GM19372 (cell line): ENCODE measurements around the gene ZIC1.

Experiments
- ATAC-seq: cut with Tn5 transposase; IDR thresholded peaks from one replicate; pipeline ENCODE4 v1.9.1; 2021; ENCODE audit warnings: mild to moderate bottlenecking, low read depth, moderate library complexity; ENCODE audit not compliant: unreplicated experiment

Gene ZIC1

GRCh38 chr3:147420353-147421183 is 11.4 kb downstream of the ZIC1 start:
- no peak for ATAC-seq

GRCh38 chr3:147421184-147421912 is 12.2 kb downstream of the ZIC1 start:
- no peak for ATAC-seq

- ATAC-seq: no peak
These were observed 13.0 kb downstream of the ZIC1 start for GRCh38 chr3:147422196-147422595.

- no peak for ATAC-seq
These were observed 13.7 kb downstream of the ZIC1 start for GRCh38 chr3:147422601-147423536.

DNA sequence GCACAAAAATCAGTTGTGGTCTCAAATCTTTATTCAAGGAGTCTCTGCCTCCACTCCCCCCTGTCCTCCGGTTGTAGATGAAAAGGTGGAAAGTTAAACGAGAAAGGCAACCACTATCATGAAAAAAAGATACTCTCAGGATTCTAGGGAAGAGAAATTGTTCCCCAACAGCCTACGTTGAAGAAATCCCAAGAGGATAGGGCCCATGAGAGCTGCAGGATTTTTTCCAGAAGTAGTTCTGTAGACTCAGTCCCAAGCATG is 14.3 kb downstream of the ZIC1 start:
- ATAC-seq: no peak

- ATAC-seq: no peak
These were observed 14.8 kb downstream of the ZIC1 start for GRCh38 chr3:147423798-147424580.

GRCh38 chr3:147424581-147425387 is 15.6 kb downstream of the ZIC1 start:
- no peak for ATAC-seq

- no peak for ATAC-seq
These were observed 16.3 kb downstream of the ZIC1 start for GRCh38 chr3:147425388-147425850.

DNA sequence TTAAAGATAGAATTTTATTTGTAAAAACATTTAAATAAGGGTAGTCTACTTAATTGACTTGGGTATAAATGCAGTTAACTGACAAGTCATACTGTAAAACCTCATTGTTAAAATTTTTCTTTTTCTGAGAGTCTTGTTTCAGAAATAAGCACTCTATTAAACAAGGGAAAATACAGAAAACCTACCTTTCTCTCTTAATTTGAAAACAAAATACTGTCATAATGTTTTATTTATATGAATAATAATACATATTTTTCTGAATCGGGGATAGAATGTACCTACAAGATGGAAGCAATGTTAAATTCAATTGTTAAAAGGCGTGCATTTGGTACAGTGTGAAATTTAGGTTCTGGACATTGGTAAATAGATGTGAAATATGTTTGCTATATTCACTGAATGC is 17.8 kb downstream of the ZIC1 start:
- ATAC-seq: no peak

DNA sequence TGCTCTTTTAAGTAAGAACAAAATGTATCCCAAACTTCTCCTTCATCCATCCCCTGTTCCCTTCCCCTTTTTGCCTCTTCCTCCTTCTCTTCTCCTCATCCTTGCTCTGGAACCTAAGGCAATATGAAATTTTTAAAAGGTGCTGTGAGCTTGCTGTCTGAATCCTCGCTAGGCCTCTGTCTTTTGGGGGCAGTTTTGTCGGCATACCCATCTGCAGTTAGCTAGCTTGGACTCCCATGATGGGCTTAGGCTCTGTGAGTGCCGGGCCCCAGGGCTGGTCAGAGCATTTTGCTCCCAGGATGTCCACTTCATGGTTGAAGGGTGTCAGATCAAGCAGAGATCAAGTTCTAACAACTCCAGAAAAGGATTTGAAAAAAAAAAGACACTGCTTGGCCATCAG is 18.6 kb downstream of the ZIC1 start:
- no peak for ATAC-seq

DNA sequence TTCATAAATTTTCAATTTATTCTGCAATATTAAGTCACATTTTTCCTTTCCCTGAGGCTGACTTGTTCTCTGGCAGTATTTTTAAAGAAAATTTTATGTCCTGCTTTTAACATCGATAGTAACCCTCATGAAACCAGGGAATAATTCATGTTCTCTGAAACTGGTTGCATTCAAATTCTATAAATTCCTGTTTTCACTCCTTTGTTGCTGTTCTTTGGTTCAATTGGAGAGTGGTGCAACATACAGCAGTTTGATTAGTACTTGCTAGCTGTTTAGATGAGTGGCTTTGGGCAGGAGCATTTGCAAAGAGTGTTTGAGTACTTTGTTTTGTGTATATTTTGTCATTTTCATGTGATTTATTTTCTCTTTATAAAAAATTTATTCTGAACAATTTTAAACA is 19.2 kb downstream of the ZIC1 start:
- no peak for ATAC-seq

GRCh38 chr3:147428754-147429153 is 19.6 kb downstream of the ZIC1 start:
- no peak for ATAC-seq

DNA sequence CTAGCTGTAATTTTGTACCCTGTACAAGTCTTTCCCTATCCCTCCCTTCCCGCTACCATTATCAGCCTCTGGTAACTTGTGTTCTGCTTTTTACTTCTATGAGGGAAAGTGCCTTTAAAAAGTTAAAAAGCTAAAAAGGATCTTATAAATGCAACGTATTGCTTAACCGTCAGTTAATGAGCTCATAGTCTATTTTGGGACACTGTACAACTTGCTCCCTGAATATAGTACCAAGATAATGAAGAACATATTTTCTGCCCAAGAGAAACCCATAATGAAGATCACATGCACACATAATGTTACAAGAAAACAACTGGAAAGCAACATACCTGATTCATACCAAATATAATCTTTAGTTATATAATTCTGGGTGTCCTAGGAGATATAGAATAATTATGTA is 22.6 kb downstream of the ZIC1 start:
- no peak for ATAC-seq

- no peak for ATAC-seq
These were observed 38.1 kb downstream of the ZIC1 start for GRCh38 chr3:147447224-147447623.

DNA sequence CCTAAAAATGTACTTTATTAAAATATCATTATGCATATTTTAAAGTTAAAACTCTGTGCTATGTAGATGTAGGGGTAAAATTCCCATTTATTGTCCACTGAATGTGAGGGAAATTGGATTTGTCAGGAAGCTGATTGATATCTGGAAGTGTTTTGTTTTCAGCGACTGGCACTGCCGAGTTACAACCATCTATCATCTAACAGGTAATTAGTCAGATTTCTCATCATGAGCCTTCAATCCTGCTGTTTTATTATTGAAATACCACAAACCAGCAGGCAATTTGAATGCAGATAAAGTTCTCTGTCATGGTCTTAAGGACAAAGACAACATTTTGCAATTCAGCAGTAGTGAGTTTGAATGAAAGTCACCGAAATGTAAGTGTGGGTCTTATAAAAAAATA is 40.5 kb downstream of the ZIC1 start:
- ATAC-seq: no peak

- ATAC-seq: no peak
These were observed 50.0 kb downstream of the ZIC1 start for GRCh38 chr3:147458995-147459704.

GRCh38 chr3:147462856-147463255 is 53.7 kb downstream of the ZIC1 start:
- no peak for ATAC-seq
